HG03095 (cell line): ENCODE data around the gene TINAG.

ENCODE experiments used
- ATAC-seq: cut with Tn5 transposase; IDR thresholded peaks from one replicate; pipeline ENCODE4 v1.9.1; 2021; ENCODE audit warnings: moderate library complexity; ENCODE audit not compliant: unreplicated experiment

Gene TINAG

GRCh38 chr6:54426995-54427394 is 118.8 kb downstream of the TINAG start:
- ATAC-seq = no peak

- ATAC-seq = no peak
These were observed 119.2 kb downstream of the TINAG start for GRCh38 chr6:54427396-54427937.

- peak; percentile 94 for ATAC-seq
These were observed 120.2 kb downstream of the TINAG start for GRCh38 chr6:54428431-54428830.

- ATAC-seq = no peak
These were observed 123.2 kb downstream of the TINAG start for GRCh38 chr6:54431466-54431865.
